HCT116 (cell line): ENCODE results near the gene CPNE7.

Experiments used
- CTCF ChIP-seq, 3 experiments: fragments of 200-600 bp in 1 of 3; sonication (generic) in 1 of 3; IDR thresholded peaks in 2 of 3; conservative IDR thresholded peaks in 1 of 3; 2 replicates each; pipeline ENCODE4 v1.5.1; 2012 to 2017; ENCODE audit warnings: low read depth in 2 of 3, low read length in 2 of 3, antibody characterized with exemption in 1 of 3, borderline replicate concordance in 1 of 3, control low read depth in 1 of 3, mild to moderate bottlenecking in 1 of 3, mixed read lengths in 1 of 3, mixed run types in 1 of 3, moderate library complexity in 1 of 3; ENCODE audit not compliant: insufficient read depth in 1 of 3
- EZH2 ChIP-seq: fragments of 200-600 bp; sonication (generic); IDR thresholded peaks from 2 replicates; pipeline ENCODE4 v1.6.1; 2017; ENCODE audit warnings: antibody characterized with exemption, mixed run types
- YY1 ChIP-seq: IDR thresholded peaks from 2 replicates; pipeline ENCODE4 v1.6.1; 2011; ENCODE audit warnings: low read length, low read depth, moderate library complexity, mild to moderate bottlenecking; ENCODE audit not compliant: insufficient replicate concordance; ENCODE audit errors: extremely low read depth

- no peak for TF ChIP-seq CTCF (IDR thresholded peaks at IDR 0.05 in 2 of 3, conservative IDR thresholded peaks at IDR 0.05 in 1 of 3; ENCODE audit: borderline replicate concordance in 1 of 3, insufficient read depth in 1 of 3, low read depth in 2 of 3, low read length in 2 of 3)
- TF ChIP-seq EZH2 = no peak
- TF ChIP-seq YY1 = no peak
Measured at GRCh38 chr16:89553733-89554132, 21.8 kb upstream of the CPNE7 start.
